Measurements from ENCODE around the gene CASQ1. TPM values are rescaled to one million over a fixed set of nuclear protein-coding genes. Genes with fewer than 3 reads are reported as not detected.
A peak's percentile ranks its signal among the peaks of the same experiment; 100 is the strongest.

CASQ1 gene
- total RNA-seq, 1 donor from 2014 or later = 12.2 TPM

DNA sequence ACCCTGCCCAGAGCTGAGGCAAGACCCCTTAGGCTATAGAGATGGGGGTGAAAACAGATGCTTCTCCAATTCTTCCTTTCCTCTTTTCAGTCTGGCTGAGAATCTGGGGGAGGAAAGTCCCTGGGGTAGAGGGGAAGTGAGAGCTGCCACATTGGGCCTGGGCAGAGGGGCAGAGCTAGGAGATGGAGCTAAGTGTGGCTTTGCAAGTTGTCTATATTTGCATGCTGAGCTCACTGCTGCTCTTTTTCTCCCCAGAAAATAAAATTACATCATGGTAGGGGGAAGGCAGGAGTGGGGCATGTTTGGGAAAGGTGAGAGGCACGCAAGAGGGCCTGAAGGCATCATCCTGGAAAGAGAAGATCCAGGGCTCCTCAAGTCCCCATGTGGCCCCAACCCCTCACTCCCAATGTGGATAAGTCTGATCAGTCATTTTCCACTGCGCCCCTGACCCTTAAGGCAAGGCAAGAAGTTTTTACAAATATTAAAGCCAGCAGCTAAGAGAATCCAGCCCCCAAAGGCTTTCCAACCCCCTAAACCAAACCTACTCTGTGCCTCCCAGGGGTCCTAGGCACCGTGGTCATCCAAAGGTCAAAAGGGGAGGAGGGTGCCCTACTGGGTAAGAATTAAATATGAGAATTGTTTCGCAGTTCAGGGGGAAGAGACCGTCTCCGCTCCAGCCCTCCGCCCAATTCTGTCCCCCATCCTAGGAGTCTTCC is 14.3 kb downstream of the CASQ1 start:
- no peak for DNase-seq (ENCODE audit: low read depth)

DNA sequence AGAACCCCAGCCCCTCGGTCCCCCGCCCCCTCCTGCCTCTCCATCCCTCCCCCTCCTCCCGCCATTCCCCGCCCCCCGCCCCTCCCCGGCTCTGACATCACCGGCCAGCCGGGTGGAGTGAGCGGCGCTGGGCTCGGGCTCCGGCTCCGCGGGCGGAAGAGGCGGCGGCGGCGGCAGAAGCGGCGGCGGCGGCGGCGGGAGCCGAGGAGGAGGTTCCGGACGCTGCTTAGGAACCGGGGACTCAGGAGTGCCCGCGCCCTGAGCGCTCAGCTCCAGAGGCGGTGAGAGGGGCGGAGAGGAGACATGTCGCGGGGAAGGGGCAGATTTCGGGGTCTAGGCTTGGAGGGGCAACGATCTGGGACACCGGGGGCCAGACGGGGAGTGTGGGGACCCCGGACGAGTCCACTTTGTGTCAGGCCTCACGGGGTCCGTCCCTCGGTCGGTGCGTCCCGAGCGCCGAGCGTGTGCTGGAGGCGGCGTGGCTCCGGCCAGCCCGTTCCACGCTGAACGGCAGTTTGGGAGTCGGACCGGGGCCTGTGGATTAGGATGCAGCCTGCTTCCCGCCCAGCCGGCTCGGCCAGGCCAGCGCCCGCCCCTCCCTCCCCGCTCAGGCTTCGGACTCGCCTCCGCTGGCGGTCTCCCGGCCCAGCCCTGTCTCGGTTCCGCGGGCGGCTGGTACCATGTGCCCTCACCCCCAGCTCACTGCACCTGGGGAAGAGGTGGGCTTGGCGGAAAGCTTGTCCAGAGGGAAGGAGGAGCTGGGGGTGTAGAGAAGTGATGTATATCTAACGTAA is 15.1 kb downstream of the CASQ1 start, which contains the start of gene PEA15:
Gene PEA15, plus strand, starts transcription at position 143 of the 794 bp plus-strand sequence. CDS start 6,161 bp downstream, outside the sequence.
- peak; percentile 77 for DNase-seq (ENCODE audit: low read depth)

DNA sequence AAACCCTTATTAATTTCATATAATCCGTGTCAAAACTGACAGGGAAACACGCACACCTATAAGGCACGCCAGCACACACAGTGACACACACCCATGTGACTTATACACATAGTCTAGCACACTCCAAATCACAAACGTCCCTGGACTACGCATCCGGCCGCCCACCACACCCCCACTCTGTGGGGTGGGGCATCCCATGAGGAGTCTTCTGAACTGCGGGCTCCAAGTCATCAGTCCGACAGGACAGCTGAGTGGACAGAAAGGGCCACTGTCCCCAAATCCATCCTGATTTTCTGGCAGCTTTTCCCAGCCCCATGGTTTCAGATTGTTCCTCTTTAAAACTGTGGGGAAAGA is 15.6 kb downstream of the CASQ1 start:
- DNase-seq (ENCODE audit: low read depth) = peak; percentile 67

DNA sequence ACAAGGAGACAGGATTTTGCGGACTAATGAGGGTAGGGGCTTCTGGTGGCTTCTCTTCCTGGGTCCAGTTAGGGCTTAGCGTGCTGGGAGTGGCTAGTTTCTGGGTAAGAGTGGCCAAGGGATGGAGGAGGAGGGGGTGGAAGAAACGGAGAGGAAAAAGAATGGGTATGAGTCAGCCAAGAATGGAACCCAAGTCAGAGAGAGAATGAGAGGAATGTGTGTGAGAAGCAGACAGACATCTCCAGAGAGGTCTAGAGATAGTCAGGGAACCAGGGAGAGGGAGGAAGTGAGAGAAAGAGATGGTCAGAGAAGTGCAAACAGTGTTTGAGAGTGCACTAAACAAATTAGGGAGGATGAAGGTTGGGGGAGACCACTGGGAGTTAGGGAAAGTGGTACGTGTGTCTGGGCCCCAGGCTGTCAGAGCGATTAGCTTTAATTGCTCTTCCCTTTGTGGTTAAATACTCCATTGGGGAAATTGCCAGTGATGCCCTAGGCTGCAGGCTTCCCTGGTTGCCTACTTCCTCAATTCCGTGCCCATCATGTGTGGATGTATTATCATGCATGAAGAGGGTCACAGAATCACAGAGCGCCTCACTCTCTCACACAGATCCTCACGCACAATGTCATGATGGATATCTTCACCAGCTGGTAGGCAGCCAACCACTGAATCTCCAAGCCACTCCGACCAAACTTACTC is 16.2 kb downstream of the CASQ1 start:
- peak; percentile 77 for DNase-seq (ENCODE audit: low read depth)

DNA sequence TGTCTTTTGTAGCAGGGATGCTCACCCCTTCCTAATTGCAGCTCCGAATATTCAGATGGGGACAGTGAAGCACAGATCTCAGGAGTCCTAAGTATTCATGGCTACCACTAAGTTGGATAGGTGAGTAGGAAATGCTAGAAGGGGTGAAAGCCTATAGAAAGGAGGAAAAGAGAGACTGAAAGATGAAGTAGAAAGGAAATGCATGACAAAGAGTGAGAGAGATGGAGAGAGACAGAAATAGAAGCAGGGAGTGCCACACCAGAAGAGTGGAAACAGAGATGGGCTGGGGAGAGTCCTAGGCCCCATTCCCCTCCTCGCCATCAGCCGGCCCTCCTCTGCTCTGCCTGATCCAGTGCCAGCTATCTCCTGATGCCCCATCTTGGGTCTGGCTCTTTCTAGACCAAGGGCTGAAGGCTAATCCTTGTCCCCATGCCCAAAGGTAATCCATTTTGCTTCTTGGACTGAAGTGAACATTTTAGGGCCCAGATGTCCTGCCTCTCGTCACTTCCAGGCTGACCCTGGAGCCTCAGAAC is 16.8 kb downstream of the CASQ1 start:
- no peak for DNase-seq (ENCODE audit: low read depth)

DNA sequence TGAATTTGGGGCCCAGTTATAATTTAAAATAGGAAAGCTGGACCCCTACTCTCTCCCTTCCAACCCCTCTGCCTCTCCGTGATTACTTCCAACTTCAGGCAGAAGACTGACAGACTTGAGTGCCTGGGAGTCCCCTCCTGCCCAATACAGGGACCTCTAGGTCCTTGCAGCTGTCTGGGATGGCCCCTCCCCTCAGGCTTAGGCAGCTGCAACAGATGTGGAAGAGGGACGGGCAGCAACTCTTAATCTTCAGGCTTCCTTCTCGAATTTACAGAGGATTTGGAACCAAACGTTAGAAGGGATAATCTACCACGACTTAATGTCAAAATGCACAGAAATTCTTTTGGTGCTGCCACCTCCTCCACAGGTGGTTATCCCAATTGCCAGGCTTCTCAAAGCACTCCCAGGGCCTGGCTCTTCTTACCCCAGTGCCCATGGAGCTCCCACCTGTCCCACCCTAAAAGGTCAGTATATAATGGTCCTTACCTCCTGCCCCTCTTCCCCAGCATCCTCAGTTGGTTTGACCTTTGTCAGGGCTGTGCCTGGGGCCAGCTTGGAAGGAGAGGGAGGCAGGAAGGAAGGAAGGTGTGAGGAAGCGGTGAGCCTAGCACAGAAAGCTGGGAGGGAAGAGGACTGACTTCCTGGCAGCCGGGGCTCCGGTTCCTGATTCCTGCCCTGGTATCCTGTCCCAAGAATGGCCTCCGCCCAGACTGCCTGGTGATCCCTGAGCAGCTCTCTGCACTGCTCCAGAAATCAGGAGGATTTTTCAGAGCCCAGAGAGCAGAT is 17.6 kb downstream of the CASQ1 start:
- DNase-seq (ENCODE audit: low read depth) = peak; percentile 59

DNA sequence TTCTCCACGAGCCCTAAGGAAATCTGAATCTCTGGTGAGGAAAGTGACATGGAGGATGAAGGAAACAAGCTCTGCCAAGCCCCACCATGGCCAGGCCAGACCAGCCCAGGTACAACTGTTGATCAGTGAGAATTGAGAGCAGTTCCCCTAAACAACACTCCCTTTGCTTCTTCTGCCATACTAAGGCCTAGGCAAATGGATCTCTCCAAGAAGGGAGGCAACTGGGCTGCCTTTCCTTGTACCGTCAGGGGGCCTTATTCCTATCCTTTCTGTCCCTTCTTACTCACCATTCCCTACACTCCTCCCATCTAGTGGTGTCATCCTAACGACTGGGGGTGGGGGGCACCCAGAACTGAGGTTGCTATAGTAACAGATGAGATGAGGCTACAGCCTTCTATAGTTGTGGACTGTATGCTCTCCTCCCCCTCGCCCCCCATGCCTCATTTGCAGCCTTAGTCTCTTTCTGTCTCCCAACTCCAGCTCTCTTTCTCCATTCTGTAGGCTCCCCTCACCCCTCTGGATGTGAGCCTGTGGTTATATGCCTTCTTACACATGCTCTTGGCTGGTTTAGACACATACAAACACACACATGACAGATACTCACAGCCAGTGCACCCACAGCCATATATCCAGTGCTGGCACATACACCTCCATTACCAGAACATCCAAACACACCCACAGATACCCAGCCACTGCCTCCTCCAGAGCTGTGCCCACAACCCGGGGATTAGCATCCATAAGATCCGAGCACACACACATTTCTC is 18.4 kb downstream of the CASQ1 start:
- no peak for DNase-seq (ENCODE audit: low read depth)

DNA sequence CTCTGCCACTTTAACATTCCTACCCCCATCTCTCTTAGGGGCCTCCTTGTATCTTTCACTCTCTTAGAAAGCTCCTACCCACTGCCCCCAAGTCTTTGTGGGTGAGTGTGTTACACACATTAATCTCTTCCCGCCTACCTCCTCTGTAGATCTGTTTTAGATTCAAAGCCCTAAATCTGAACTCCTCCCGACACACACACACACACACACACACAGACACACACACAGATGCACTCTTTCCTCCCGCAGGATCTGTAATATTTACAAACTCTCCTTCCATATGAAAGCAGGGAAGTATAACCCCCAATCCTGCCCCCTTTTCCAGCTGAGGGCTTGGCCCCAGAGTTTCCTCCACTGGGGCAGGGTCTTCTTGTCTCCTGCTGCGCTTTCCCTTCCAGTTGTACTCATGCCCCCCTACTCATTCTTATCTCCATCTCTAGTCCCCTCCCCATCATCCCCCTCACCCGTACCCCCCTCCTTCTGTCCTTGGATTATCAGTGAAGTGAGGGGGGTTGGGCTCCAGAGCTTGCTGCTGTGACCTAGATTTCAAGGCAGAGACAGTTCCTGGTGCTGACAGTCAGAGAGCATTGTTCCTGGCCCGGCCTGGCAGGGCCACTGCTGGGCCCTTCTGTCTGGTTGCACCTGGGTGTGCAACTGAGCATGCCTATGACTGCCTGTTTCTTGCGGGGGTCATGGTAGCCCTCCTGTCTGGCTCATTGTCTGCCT is 19.1 kb downstream of the CASQ1 start:
- DNase-seq (ENCODE audit: low read depth) = no peak

DNA sequence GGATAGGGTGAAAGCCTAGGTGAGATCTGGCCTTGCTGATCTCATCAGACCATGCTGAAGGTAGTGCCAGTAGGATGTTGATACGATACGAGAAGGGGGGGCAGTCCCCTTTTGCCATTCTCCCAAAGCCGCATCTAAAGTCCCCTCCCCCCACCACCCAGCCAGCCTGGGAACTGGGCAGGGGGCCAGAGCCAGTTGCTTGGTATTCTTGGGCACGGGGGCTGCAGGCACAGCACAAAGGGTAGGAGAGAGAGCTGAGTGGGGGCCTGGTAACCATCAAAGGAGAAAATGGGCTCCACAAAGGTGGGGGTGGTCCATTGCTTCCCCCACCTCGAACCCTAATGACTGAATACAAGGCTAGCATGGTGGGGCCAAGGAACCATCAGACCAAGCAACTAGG is 20.2 kb downstream of the CASQ1 start:
- DNase-seq (ENCODE audit: low read depth) = no peak

DNA sequence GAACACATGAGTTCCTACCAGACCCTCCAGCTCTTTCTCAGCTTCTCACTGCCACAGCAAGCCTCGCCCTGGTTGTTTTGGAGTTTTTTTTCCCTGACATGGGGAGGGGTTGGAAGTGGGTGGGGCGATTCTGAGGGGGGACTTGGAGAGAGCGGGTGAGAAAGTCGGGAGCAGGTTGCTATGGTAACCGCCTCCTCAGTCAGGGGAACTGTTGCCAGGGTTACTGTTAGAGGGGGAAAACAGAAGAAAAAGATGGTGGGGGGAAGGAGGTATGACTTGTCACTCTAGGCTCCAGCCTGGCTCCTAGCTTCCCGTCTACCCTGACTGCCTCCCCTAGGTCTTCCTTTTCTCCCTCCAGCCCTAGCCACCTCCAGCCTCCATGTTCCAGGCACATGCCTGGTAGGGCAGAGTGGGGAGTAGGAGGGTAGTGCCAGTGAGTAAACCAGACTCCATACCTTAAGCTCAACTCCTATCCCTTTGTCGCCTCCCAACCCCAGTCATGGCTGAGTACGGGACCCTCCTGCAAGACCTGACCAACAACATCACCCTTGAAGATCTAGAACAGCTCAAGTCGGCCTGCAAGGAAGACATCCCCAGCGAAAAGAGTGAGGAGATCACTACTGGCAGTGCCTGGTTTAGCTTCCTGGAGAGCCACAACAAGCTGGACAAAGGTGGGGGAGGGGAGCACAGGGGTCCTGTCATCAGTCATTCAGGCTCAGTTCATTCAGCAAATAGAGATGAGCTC is 20.8 kb downstream of the CASQ1 start:
- no peak for DNase-seq (ENCODE audit: low read depth)

DNA sequence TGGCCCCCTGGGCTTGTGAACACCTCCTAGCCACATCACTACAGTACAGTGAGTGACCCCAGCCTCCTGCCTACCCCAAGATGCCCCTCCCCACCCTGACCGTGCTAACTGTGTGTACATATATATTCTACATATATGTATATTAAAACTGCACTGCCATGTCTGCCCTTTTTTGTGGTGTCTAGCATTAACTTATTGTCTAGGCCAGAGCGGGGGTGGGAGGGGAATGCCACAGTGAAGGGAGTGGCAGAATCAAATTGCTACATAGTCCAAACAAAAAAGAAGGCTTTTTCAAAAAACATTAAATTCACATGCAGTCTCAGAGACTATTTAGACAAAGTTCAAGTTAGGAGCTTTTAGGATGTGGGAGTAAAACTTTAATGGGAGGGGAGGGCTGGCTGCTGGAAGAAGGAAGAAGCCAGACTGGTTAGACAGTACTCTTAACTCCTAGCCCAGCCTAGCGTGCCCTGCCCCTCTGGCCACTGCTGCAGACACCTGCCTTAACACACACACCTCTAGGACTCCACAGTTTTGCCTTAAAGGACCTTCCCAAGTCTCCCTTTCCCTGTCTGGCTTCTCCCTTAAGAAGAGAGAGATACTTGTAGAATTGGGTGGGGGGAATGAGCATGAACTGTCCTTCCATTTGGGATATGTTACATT is 24.2 kb downstream of the CASQ1 start:
- no peak for DNase-seq (ENCODE audit: low read depth)

DNA sequence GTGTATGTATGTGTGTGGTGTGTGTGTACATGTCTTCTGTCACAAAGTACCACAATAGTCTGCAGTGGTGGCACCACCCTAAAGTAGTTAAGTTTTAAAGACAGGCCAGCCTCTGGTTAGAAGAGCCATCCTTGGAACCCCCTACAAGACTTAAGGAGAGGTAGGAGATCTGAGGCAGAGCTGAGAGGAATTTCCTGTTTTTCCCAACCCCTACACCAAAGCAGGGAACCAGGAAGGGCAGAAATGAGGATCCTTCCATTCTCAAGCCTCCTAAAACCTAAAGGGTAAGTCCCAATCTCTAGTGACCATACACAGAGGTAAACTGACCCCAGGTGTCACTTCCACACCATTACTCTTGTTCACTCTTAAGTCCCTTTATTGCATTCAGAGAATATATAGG is 25.9 kb downstream of the CASQ1 start:
- DNase-seq (ENCODE audit: low read depth) = no peak

DNA sequence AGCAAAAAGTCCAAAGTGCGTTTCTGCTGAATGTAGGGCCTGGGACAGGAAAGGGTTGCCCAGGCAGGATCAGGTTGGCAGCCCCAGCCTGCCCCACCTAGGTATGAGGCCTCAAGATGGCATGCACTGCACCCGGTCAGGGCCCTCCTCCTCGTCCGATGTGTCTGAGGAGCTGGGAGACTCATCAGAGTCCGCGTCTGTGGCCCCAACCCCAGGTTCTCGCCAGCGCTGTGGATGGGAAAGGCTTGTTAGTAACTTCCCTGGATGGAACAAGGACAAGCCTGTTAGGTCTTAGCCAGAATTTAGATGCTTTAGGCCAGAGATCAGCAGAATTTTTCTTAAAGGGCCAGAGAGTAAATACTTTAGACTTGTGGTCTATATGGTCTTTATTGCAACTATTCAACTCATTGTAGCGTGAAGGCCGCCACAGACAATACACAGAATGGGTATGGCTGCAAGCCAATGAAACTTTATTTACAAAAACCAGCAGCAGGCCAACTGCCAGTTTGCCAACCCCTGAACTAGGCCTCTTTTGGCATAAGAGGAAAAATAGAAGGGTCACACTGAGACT is 27.2 kb downstream of the CASQ1 start:
- DNase-seq (ENCODE audit: low read depth) = no peak

DNA sequence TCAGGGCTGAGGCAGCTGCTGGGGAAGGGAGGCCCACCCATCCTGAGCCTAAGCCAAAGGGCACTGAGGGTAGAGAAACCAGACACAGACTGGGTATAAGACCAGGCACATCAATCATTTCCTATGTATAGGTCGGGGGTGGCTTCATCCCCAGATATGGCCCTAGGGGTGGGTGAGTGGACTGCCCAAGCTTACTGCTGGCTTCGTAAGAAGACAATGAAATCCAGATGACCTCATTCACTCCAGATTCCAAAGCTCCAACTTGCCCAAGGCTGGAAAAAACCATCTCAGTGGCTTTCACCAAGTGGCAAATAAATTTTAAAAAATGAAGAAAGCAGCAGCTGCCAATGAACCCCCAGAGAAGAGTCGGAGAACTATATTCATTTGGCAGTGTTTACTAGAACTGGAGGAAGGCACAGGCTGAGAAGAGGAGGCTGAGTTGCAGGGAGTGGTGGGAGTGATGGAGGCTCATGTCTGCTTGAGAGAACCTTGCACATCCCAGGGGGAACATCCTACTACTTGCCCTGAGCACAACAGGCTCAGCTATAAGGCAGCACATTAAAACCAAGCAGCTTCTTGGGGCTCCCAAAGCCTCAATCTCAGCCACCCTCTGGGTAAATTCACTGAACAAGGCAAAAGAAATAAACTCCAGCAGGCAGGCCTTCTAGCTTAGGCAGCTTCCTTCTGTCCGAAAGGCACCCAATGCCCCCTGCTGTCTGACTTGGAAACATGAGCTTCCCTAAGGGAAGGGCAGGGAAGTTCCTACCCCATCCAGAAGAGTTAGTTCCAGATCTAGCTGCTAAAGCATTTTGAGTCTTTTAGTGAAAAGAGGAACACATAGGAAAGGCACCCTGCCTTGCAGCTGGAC is 28.9 kb downstream of the CASQ1 start:
- peak; percentile 81 for DNase-seq (ENCODE audit: low read depth)

DNA sequence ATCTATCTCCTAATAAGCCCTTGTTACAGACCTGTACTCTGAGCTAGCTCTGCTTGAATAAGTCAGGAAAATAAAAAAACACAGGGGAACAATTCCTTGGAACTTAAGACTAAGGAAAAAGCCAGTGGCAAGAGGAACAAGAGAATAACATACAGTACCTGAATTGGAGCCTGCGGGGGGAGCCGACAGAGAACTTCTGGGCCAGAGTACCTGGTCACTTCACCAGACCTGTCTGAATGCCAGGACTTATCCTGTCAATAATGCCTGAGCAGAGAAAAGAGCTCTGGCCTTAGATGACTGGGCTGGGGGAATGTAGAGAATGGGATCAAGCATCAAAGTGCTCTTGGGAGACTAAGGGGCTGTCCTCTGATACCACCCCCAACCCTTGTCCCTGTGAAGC is 29.9 kb downstream of the CASQ1 start:
- no peak for DNase-seq (ENCODE audit: low read depth)

DNA sequence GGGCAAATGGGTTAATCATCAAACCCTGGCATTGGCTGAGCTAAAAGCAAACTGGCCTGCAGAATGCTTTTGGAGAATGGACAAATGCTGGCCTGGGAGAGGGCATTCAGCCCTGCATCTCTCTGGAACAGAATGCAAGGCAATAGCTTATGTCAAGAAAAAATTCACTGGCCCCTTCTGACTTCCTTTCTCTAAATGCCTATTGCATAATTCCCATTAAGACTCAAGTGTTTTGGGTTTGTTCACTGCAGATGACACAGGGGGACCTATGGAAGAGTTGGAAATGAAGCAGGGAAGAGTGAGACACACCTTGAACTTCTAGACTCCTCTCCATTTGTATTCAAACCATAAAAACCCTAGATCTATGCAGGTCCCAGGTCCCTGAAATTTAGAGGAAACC is 30.7 kb downstream of the CASQ1 start:
- no peak for DNase-seq (ENCODE audit: low read depth)

DNA sequence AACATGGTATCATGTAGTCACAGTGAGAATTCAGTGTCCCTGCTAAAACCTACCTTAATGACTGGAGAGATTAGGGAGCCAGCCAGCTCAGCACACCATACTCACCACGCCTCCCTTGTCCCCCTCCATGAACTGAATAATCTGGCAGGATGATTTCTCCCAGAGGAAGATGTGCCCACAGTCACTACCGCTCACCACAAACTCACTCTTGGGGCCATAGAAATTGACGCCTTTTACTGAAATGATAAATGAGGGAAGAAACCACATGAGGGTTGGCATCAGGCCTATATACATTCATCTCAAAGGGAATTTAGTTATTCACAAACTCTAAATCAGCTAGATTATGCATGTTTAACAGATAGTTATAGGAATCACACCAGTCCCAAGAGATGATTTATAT is 32.2 kb downstream of the CASQ1 start:
- DNase-seq (ENCODE audit: low read depth) = no peak
